ENCODE results near the gene AWAT2.

Gene AWAT2

DNA sequence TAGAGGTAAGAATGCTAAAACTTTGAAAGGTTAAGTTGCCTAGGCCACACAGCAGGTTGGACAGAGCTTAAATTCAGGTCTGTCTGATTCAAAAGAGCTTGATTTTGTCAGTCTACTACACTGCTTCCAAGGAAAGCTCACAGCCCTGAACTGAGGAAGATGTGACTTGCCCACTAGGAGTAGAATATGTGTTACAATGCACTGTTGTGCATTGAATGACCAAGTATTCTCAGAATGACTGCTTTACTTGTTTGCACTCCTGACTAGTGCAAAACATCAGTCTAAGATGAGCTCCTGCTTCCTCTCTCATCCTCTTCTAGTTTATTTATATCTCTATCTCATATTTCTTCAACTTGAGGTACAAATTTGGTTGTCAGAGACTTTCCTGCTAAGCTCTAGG lies 56.2 kb downstream of the AWAT2 start:
- H3K4me3 ChIP-seq (replicated peaks in 1 of 2; ENCODE audit: low read depth in 2 of 2, low read length in 2 of 2) = no peak overlapping the region
- TF ChIP-seq CTCF (IDR thresholded peaks at IDR 0.05; ENCODE audit: low read depth, low read length) = no peak
- DNase-seq (ENCODE audit: low read depth in 2 of 2) = no peak

GRCh38 chrX:69991685-69992084 lies 58.1 kb downstream of the AWAT2 start:
- DNase-seq (ENCODE audit: low read depth in 2 of 2) = no peak
- no peak for TF ChIP-seq CTCF (IDR thresholded peaks at IDR 0.05; ENCODE audit: low read depth, low read length)
- H3K4me3 ChIP-seq (replicated peaks in 1 of 2; ENCODE audit: low read depth in 2 of 2, low read length in 2 of 2) = no peak overlapping the region
